ENCODE measurements around the gene PLIN4.

DNA sequence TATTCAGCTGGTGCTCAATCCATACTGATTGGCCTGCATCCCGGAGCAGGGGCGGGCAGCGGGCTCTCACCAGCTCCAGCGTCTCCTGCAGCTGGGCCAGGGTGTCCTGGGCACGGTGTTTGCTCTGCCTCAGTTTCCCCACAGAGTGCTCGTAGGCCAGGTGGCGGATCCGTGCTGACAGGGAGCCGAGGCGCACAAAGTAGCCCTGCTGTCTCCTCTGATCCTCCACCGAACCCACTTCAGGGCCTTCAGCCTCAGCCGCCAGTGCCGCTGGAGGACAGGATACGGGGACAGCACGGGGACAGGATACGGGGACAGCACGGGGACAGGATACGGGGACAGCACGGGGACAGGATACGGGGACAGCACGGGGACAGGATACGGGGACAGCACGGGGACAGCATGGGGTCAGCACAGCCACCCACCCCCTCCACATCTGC, 7.3 kb upstream of the PLIN4 start:
- TF ChIP-seq, protein P1, sequence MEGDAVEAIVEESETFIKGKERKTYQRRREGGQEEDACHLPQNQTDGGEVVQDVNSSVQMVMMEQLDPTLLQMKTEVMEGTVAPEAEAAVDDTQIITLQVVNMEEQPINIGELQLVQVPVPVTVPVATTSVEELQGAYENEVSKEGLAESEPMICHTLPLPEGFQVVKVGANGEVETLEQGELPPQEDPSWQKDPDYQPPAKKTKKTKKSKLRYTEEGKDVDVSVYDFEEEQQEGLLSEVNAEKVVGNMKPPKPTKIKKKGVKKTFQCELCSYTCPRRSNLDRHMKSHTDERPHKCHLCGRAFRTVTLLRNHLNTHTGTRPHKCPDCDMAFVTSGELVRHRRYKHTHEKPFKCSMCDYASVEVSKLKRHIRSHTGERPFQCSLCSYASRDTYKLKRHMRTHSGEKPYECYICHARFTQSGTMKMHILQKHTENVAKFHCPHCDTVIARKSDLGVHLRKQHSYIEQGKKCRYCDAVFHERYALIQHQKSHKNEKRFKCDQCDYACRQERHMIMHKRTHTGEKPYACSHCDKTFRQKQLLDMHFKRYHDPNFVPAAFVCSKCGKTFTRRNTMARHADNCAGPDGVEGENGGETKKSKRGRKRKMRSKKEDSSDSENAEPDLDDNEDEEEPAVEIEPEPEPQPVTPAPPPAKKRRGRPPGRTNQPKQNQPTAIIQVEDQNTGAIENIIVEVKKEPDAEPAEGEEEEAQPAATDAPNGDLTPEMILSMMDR (IDR thresholded peaks at IDR 0.05; ENCODE audit: insufficient read depth, low read length) = no peak
- no peak for TF ChIP-seq POLR2AphosphoS5 (IDR thresholded peaks at IDR 0.05; ENCODE audit: low read depth)
